ENCODE results near the gene RELN.

RELN gene

DNA sequence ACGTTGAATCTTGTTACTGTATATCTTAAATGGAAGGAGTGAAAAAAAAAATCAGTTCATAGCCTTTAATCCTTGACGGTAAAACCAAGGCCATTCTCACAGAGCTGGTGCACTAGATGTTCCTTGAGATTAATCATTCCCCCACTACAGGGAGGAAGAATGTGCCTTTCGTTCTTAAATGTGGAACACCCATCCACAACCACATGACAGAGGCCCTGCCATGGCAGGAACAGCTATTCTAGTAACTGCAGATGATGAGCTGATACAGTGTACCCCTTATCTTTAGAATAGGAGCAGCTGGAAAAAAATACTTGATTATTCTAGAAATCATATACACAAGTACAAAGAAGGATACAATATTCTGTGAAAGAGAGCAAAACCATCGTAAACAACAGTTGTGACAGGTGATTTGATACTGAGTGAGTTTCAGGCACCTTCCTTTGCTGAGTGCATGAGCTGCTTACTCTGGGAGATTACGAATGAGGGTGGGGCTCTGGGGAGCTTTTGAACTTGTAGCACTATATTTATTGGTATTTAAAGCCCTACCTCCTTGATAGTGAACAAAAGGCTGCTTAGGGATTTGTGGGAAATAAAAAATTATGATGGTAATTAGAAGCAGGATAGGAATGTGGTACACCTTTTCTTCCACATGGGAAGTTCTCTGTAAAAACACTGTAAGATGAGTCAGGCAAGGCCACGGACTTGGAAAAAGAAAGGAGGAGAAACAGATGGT lies 299.1 kb downstream of the RELN start:
- Histone ChIP-seq H4K91ac (ENCODE audit: low read depth, low read length) (no peak overlapping the region), H3K4me1 (ENCODE audit: control insufficient read depth in 1 of 2, insufficient read depth in 2 of 2, low read length in 2 of 2) (no peaks in the 10 kb centered on the region), H3K4me3 (ENCODE audit: low read depth, low read length) (no peak overlapping the region), H2BK120ac (ENCODE audit: insufficient read depth, low read length, poor library complexity) (no peak overlapping the region), H3K27me3 (ENCODE audit: insufficient read depth, low read length) (no peaks in the 10 kb centered on the region), H2BK5ac (ENCODE audit: low read depth, low read length, poor library complexity) (no peak overlapping the region), H2AK5ac (ENCODE audit: low read length) (no peak overlapping the region), H2AFZ (ENCODE audit: insufficient read depth, low read length, poor library complexity) (no peak overlapping the region), H3K27ac (ENCODE audit: low read depth, low read length) (no peak overlapping the region), H4K12ac (ENCODE audit: low read depth, low read length) (no peak overlapping the region), H3K23ac (ENCODE audit: low read length) (no peak overlapping the region), H3K79me1 (ENCODE audit: low read length) (no peaks in the 10 kb centered on the region), H3K9ac (ENCODE audit: low read length) (no peak overlapping the region), H3K18ac (ENCODE audit: low read length) (no peak overlapping the region), H3K9me3 (ENCODE audit: insufficient read depth, low read depth, low read length) (no peaks in the 10 kb centered on the region), H3K4me2 (ENCODE audit: low read length) (no peak overlapping the region), H2BK12ac (ENCODE audit: low read length) (no peak overlapping the region), H3K4ac (ENCODE audit: low read depth, low read length) (no peak overlapping the region), H4K8ac (ENCODE audit: low read depth, low read length) (no peak overlapping the region), H3K14ac (ENCODE audit: low read length) (no peak overlapping the region), H3K79me2 (ENCODE audit: control insufficient read depth, insufficient read depth, low read length, poor library complexity) (no peaks in the 10 kb centered on the region), H3K36me3 (ENCODE audit: control insufficient read depth in 1 of 2, insufficient read depth in 2 of 2, low read length in 2 of 2) (no peaks in the 10 kb centered on the region)
- no peak for DNase-seq
- WGBS (ENCODE audit: extremely low coverage, insufficient coverage, insufficient read length) = no CpG with 5 or more reads among the region's 6 CpGs

DNA sequence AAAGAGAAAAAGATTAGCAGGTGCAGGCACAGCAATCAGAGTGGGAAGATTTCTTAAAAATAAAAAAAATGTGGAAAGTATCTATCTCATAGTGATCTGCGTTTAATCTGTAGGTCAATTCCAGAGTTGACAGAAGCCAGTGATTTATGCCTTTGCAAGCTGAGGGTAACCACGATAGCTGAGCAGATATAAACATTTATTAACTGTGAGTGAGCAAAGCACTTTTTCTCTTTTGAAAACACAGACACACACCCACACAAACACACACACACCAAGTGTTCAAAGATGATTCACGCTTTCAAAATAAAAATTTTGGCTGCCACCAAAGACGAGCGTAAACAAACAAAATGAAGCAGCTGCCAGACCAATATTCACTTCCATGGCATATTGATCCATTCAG lies 300.2 kb downstream of the RELN start:
- H3K4ac ChIP-seq (ENCODE audit: low read depth, low read length) = no peak overlapping the region
- H3K79me2 ChIP-seq (ENCODE audit: control insufficient read depth, insufficient read depth, low read length, poor library complexity) = no peaks in the 10 kb centered on the region
- no peak overlapping the region for H3K4me2 ChIP-seq (ENCODE audit: low read length)
- WGBS (ENCODE audit: extremely low coverage, insufficient coverage, insufficient read length) = no CpG with 5 or more reads among the region's 5 CpGs
- no peak for DNase-seq
- no peak overlapping the region for H2BK120ac ChIP-seq (ENCODE audit: insufficient read depth, low read length, poor library complexity)
- H4K91ac ChIP-seq (ENCODE audit: low read depth, low read length) = no peak overlapping the region
- no peaks in the 10 kb centered on the region for H3K36me3 ChIP-seq (ENCODE audit: control insufficient read depth in 1 of 2, insufficient read depth in 2 of 2, low read length in 2 of 2)
- H3K14ac ChIP-seq (ENCODE audit: low read length) = no peak overlapping the region
- no peak overlapping the region for H2BK12ac ChIP-seq (ENCODE audit: low read length)
- no peak overlapping the region for H3K9ac ChIP-seq (ENCODE audit: low read length)
- H3K27me3 ChIP-seq (ENCODE audit: insufficient read depth, low read length) = no peaks in the 10 kb centered on the region
- no peaks in the 10 kb centered on the region for H3K9me3 ChIP-seq (ENCODE audit: insufficient read depth, low read depth, low read length)
- no peak overlapping the region for H3K27ac ChIP-seq (ENCODE audit: low read depth, low read length)
- no peaks in the 10 kb centered on the region for H3K4me1 ChIP-seq (ENCODE audit: control insufficient read depth in 1 of 2, insufficient read depth in 2 of 2, low read length in 2 of 2)
- no peak overlapping the region for H4K8ac ChIP-seq (ENCODE audit: low read depth, low read length)
- no peak overlapping the region for H3K23ac ChIP-seq (ENCODE audit: low read length)
- no peak overlapping the region for H2AFZ ChIP-seq (ENCODE audit: insufficient read depth, low read length, poor library complexity)
- no peak overlapping the region for H3K4me3 ChIP-seq (ENCODE audit: low read depth, low read length)
- H3K79me1 ChIP-seq (ENCODE audit: low read length) = no peaks in the 10 kb centered on the region
- H3K18ac ChIP-seq (ENCODE audit: low read length) = no peak overlapping the region
- H2BK5ac ChIP-seq (ENCODE audit: low read depth, low read length, poor library complexity) = no peak overlapping the region
- no peak overlapping the region for H2AK5ac ChIP-seq (ENCODE audit: low read length)
- H4K12ac ChIP-seq (ENCODE audit: low read depth, low read length) = no peak overlapping the region

DNA sequence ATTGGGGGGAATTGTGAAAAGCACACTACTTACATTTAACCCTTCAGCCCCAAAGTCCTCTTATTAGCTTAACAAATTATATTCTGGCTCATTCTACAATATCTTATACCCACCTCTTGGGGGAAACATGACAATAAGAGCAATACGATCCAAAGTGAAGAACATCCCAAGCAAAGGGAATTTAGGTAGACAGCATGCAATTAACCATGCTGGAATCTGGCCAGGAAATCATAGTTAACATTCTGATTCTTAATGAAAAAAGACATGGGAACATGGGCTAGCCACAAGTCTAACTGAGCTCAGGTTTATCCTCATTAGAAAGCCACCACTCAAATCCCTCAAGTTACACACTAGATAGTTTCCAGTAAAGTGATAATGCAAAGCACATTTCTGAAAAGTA lies 301.5 kb downstream of the RELN start:
- no peak overlapping the region for H2BK12ac ChIP-seq (ENCODE audit: low read length)
- no peak overlapping the region for H3K27ac ChIP-seq (ENCODE audit: low read depth, low read length)
- no peak overlapping the region for H2BK120ac ChIP-seq (ENCODE audit: insufficient read depth, low read length, poor library complexity)
- no peak overlapping the region for H3K14ac ChIP-seq (ENCODE audit: low read length)
- H3K18ac ChIP-seq (ENCODE audit: low read length) = no peak overlapping the region
- H3K9me3 ChIP-seq (ENCODE audit: insufficient read depth, low read depth, low read length) = no peaks in the 10 kb centered on the region
- H4K8ac ChIP-seq (ENCODE audit: low read depth, low read length) = no peak overlapping the region
- no peaks in the 10 kb centered on the region for H3K79me1 ChIP-seq (ENCODE audit: low read length)
- no peaks in the 10 kb centered on the region for H3K27me3 ChIP-seq (ENCODE audit: insufficient read depth, low read length)
- H3K4me2 ChIP-seq (ENCODE audit: low read length) = no peak overlapping the region
- no peak for DNase-seq
- H2AFZ ChIP-seq (ENCODE audit: insufficient read depth, low read length, poor library complexity) = no peak overlapping the region
- no peak overlapping the region for H3K4ac ChIP-seq (ENCODE audit: low read depth, low read length)
- H3K4me3 ChIP-seq (ENCODE audit: low read depth, low read length) = no peak overlapping the region
- H2BK5ac ChIP-seq (ENCODE audit: low read depth, low read length, poor library complexity) = no peak overlapping the region
- no peak overlapping the region for H4K12ac ChIP-seq (ENCODE audit: low read depth, low read length)
- no peak overlapping the region for H3K23ac ChIP-seq (ENCODE audit: low read length)
- H4K91ac ChIP-seq (ENCODE audit: low read depth, low read length) = no peak overlapping the region
- WGBS (ENCODE audit: extremely low coverage, insufficient coverage, insufficient read length) = no CpG with 5 or more reads among the region's 1 CpG
- no peak overlapping the region for H3K9ac ChIP-seq (ENCODE audit: low read length)
- no peaks in the 10 kb centered on the region for H3K36me3 ChIP-seq (ENCODE audit: control insufficient read depth in 1 of 2, insufficient read depth in 2 of 2, low read length in 2 of 2)
- no peaks in the 10 kb centered on the region for H3K79me2 ChIP-seq (ENCODE audit: control insufficient read depth, insufficient read depth, low read length, poor library complexity)
- no peak overlapping the region for H2AK5ac ChIP-seq (ENCODE audit: low read length)
- H3K4me1 ChIP-seq (ENCODE audit: control insufficient read depth in 1 of 2, insufficient read depth in 2 of 2, low read length in 2 of 2) = no peaks in the 10 kb centered on the region

DNA sequence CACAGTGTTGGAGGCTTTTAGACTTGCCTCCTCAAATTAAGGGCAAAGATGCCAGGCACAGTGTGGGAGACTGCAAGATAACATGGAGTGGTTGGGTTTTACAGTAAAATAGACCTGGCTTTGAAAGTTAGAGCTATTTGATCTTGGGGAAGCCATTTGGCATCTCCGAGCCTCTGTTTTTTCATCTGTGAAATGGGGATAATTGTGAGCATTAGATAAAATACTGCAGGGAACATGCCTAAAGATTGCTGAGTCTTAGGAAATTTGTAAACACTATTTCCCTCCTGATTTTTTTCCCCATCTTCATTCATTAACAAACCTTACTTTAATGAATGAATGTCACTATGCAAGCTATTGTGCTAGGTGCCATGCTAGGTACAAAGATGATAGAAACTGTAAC lies 302.2 kb downstream of the RELN start:
- H3K9me3 ChIP-seq (ENCODE audit: insufficient read depth, low read depth, low read length) = no peaks in the 10 kb centered on the region
- no peak overlapping the region for H3K4me3 ChIP-seq (ENCODE audit: low read depth, low read length)
- no peak overlapping the region for H4K8ac ChIP-seq (ENCODE audit: low read depth, low read length)
- H3K14ac ChIP-seq (ENCODE audit: low read length) = no peak overlapping the region
- no peaks in the 10 kb centered on the region for H3K79me1 ChIP-seq (ENCODE audit: low read length)
- DNase-seq = no peak
- no peaks in the 10 kb centered on the region for H3K27me3 ChIP-seq (ENCODE audit: insufficient read depth, low read length)
- H4K12ac ChIP-seq (ENCODE audit: low read depth, low read length) = no peak overlapping the region
- no peak overlapping the region for H4K91ac ChIP-seq (ENCODE audit: low read depth, low read length)
- H2BK120ac ChIP-seq (ENCODE audit: insufficient read depth, low read length, poor library complexity) = no peak overlapping the region
- H2BK12ac ChIP-seq (ENCODE audit: low read length) = no peak overlapping the region
- H3K27ac ChIP-seq (ENCODE audit: low read depth, low read length) = no peak overlapping the region
- H3K18ac ChIP-seq (ENCODE audit: low read length) = no peak overlapping the region
- no peaks in the 10 kb centered on the region for H3K4me1 ChIP-seq (ENCODE audit: control insufficient read depth in 1 of 2, insufficient read depth in 2 of 2, low read length in 2 of 2)
- H3K9ac ChIP-seq (ENCODE audit: low read length) = no peak overlapping the region
- no peak overlapping the region for H3K23ac ChIP-seq (ENCODE audit: low read length)
- H3K36me3 ChIP-seq (ENCODE audit: control insufficient read depth in 1 of 2, insufficient read depth in 2 of 2, low read length in 2 of 2) = no peaks in the 10 kb centered on the region
- no peak overlapping the region for H3K4me2 ChIP-seq (ENCODE audit: low read length)
- no CpG with 5 or more reads among the region's 1 CpG for WGBS (ENCODE audit: extremely low coverage, insufficient coverage, insufficient read length)
- H2AFZ ChIP-seq (ENCODE audit: insufficient read depth, low read length, poor library complexity) = no peak overlapping the region
- no peak overlapping the region for H3K4ac ChIP-seq (ENCODE audit: low read depth, low read length)
- H2AK5ac ChIP-seq (ENCODE audit: low read length) = no peak overlapping the region
- no peak overlapping the region for H2BK5ac ChIP-seq (ENCODE audit: low read depth, low read length, poor library complexity)
- no peaks in the 10 kb centered on the region for H3K79me2 ChIP-seq (ENCODE audit: control insufficient read depth, insufficient read depth, low read length, poor library complexity)
